Measurements from ENCODE around the gene APBB3.

- TF ChIP-seq, protein P1, sequence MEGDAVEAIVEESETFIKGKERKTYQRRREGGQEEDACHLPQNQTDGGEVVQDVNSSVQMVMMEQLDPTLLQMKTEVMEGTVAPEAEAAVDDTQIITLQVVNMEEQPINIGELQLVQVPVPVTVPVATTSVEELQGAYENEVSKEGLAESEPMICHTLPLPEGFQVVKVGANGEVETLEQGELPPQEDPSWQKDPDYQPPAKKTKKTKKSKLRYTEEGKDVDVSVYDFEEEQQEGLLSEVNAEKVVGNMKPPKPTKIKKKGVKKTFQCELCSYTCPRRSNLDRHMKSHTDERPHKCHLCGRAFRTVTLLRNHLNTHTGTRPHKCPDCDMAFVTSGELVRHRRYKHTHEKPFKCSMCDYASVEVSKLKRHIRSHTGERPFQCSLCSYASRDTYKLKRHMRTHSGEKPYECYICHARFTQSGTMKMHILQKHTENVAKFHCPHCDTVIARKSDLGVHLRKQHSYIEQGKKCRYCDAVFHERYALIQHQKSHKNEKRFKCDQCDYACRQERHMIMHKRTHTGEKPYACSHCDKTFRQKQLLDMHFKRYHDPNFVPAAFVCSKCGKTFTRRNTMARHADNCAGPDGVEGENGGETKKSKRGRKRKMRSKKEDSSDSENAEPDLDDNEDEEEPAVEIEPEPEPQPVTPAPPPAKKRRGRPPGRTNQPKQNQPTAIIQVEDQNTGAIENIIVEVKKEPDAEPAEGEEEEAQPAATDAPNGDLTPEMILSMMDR (IDR thresholded peaks at IDR 0.05) = no peak
- TF ChIP-seq POLR2A (IDR thresholded peaks at IDR 0.05) = no peak
Measured at GRCh38 chr5:140576776-140577201, 12.4 kb upstream of the APBB3 start.

Data from lower leg skin (tissue), 3 donors.